Uterus (tissue), 2 donors: ENCODE results near the gene SLC4A7.

Experiments used
- CTCF ChIP-seq, 4 experiments: fragments of 200-600 bp in 2 of 4; fragments of 450-650 bp in 2 of 4; sonication (generic) in 2 of 4; IDR thresholded peaks; one replicate each; pipeline ENCODE4 v1.5.1; 2016 to 2019; ENCODE audit warnings: antibody characterized with exemption in 4 of 4, mild to moderate bottlenecking in 2 of 4, moderate library complexity in 1 of 4
- POLR2A ChIP-seq, 2 donors: fragments of 450-650 bp; IDR thresholded peaks; one replicate each; pipeline ENCODE4 v1.6.1; 2016; ENCODE audit warnings: antibody characterized with exemption in 2 of 2, mild to moderate bottlenecking in 1 of 2, moderate library complexity in 1 of 2

GRCh38 chr3:27380433-27381357 lies 103.5 kb downstream of the SLC4A7 start:
- TF ChIP-seq CTCF (IDR thresholded peaks at IDR 0.05) (no peak), POLR2A (IDR thresholded peaks at IDR 0.05) (no peak)
